Stimulated activated CD8-positive, alpha-beta memory T cell treated with anti-CD3 and anti-CD28 coated beads, Interleukin-7, amount 100 ng/mL, for 1 hour (primary cell): ENCODE data around the gene PITRM1.

Source experiments
- DNase-seq, 2 donors: peaks; one replicate each; pipeline ENCODE4 v3.0.0-alpha.2; 2020; ENCODE audit warnings: low read depth in 2 of 2

The PITRM1 gene

DNA sequence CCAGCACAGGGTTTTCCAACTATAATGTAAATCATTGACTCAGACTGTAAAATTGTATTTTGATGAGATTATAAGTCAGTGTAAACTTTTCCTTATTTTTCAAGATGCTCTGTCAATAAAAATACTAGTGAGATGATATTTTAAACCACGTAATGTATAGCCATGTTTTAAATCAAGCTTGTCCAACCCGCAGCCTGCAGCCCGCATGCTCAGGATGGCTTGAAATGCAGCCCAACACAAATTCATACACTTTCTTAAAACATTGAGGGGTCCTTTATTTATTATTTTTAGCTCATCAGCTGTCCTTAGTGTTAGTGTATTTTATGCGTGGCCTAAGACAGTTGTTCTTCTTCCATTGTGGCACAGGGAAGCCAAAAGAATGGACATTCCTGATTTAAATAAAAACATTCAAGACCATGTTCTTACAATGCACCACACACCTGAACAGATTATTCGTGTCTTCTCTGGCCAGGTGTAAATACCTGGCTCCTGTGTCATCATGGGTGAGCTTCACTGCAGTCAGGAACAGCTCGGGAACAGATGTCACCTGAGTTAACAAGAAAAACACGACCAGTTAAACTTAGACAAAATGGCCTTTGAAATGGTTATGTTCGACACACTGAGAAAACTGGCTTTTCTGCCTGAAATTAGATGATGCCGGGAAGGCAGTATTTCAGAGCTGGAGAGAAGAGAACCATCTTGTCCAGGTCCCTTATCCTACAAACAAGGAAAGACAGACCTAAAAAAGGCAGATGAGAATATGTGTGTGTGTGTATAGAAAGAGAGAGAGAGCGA, 5.9 kb downstream of the PITRM1 start:
- no peak for DNase-seq

DNA sequence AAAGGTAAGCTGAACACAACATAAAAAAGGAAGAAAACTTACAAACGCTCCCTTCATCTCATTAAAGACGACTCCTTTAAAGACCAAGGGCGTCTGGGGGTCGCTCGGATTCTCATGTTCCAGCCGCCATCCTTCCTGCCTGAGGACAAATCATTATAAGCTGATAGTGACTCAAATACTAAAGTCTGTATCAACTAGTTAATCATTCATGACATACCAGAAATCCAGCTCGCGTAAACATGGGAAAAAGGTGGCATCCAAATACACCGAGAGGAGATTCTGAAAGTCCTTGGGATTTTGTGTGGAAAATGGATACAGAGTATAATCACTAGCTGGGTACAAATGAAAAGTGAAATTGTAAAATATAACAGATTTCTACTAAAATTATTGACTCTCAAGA, 7.4 kb downstream of the PITRM1 start:
- no peak for DNase-seq

DNA sequence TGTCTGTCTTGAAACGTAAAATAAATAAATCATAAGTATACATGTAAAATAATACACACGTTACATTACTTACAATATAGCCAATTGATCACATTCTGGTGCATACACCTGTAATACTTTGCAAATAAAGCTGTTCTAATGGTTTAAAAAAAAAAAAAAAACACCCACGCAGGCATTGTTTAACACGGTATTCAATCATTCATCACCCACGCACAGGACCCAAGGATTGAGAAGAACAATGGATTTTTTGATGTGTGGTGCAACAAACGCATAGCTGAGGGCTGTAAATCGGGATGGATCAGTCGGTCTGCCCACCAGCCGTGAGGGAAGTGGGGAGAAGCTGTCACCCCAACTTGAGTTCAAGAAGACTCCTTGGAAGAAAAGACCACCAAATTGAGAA, 8.7 kb downstream of the PITRM1 start:
- DNase-seq, result no peak

DNA sequence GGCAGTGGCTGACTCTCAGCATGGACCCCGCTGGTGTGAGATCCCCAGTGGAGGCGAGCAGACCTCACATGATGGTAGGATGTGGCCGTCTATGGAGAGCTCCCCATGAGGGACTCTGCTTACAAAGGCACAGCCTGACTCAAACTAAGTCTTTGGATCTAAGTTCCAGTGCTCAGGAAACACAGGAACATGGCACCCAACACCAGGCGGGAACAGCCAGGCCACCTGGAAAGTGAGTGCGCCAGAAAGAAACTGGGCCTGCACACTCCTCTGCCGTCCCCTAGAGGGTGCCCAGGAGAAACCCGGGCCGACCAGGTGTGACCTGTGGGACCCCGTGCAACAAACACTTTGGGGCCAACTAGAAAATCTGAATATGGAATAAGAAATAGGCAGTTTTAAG, 10.0 kb downstream of the PITRM1 start:
- DNase-seq, result no peak

DNA sequence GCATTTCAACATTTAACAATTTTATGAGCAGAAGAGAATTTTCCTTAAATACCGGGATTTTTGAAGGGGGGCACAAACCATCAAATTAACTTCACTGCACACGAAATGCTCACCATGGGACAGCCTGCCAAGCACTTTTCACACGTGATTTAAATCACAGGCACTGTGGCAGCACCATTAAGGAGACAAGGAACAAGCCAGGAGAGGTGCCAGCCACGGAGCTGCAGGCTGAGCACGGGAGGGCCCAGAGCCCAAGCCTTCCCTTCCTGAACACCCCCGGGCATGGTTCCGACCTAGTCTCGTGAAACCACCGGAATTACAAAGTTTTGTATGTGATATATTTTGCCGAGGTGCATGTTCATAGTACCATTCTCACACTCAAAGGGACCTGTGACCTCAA, 13.4 kb downstream of the PITRM1 start:
- DNase-seq, result no peak

DNA sequence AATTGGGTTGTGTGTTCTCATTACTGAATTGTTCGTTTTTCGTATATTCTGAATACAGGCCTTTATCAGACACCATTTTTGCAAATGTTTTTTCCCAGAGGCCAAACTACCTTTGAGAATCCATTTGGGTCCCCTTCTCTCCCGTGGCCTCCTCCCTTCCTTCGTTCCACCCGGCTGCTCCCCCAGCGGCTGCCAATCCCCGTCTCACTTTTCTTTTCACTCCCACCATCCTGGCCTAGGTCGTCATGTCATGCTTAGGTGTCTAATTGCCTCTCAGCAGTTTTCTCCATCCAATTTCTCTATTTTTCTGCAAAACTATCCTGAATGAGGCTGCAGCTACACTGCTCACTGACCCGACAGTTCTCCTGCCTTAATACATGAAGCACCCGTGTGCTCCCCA, 17.9 kb downstream of the PITRM1 start:
- DNase-seq, result no peak

DNA sequence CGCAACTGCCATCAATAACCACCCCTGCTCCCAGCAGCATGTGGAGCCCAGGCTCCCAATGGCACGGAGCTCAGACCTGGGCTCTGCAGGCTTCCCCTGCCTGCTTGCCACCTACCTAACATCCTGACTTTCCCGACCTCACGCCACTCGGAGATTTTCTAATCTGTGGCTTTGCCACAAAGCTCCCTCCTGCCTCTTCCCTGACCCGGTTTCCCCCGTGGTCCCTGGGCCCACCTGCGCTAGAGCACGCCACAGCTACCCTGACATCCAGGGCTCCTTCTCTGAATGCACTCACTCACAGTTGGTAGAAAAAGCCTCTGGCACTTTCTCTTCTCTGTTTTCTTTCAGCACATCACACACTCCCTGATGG, 20.0 kb downstream of the PITRM1 start:
- DNase-seq, result no peak

DNA sequence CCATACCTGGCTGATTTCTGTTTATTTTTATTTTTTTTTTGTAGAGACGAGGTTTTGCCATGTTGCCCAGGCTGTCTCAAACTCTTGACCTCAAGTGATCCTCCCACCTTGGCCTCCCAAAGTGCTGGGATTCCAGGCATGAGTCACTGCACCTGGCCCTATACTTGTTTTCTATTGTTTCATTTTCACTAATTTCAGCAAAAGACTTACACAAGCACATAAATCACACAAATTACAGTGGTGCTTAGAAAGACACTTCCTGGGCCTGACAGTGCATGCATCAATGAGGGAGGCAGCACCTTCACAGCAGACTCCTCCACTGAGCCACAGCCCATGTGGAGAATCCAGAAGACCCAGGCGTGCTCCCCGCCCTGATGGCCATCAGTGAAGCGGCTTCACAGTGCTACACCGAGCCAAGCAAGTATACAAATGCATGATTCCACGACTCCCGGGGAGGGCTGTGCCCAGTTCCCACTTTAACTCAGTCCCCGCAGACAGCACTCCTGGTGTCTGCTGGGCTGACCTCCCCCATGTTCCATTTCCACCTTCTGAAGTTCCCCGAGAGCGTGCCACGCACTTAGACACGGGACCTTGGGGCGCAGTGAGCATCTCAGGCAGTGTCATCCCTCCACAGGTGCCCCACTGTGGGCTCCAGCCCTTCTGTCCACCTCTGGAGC, 20.6 kb downstream of the PITRM1 start:
- no peak for DNase-seq

DNA sequence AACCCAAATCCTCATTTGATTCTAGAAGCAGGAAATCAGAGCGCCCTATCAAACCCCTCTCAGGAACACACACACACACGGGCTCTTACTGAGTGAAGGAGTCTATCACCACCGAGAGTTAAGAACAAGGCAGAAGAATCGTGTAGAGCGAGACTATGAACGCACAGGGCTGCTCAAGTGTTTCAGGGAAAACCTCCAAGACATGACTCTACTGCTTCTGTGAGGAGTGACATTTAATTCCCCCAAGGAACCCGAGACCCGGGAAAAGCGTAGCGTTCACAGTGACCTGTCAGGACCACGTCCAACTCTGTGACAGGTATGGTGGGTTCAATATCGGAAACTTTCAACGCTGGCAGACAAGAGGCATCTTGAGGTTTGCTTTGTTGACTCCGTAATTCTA, 21.6 kb downstream of the PITRM1 start:
- DNase-seq, result no peak

DNA sequence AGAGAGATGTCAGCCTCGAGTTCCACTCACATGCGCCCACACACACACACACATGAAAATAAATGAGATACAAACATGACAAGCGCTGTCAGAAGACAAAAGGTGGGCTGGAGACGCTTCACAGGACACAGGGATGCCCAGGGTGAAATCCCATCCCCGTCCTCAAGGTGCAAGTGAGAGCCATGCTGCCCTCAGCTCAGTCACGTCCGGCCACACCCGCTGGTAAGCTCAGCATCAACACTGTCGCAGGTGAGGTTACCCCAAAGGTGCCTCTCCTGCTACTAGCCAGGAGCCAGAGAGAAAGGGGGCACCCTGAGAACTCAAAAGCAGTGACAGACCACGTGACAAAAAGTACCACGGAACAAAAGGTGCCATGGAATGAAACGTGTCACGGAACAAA, 22.2 kb downstream of the PITRM1 start:
- no peak for DNase-seq

DNA sequence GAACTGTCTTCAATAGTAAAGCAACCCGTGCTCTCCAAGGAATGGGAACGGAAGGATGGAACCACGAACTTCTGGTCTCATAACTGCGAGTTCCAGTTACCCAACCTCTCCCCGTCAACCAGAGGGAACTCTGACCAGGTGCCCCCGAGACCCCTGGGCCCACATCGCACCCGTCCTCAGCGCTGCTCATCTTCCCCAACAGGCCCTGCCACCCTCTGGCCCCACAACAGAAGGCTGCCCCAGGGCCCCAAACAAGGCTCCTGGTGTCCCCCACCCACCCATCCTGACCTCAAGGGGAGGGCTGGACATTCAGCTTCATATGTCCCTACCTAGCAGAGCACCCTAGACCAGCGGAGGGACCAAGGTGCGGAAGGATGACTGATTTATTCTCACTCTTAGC, 22.7 kb downstream of the PITRM1 start:
- no peak for DNase-seq

DNA sequence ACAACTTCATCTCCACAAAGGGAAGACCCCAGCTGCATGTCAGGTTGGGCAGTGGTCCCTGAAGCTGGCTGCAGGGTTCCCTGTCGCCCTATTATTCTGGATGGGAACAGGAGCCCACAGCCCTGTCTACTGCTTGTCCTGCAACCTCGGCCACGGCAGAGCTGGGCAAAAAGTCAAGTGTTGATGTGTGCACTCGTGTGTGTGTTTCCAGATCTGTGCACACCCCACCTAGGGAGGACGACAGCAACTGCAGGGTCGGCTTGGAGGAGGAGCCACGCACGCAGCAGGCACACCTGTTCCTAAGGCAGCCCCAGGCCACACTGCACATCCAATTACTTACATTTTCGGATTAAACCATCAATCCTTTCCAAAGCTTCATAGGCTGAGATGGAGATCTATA, 23.6 kb downstream of the PITRM1 start:
- no peak for DNase-seq

DNA sequence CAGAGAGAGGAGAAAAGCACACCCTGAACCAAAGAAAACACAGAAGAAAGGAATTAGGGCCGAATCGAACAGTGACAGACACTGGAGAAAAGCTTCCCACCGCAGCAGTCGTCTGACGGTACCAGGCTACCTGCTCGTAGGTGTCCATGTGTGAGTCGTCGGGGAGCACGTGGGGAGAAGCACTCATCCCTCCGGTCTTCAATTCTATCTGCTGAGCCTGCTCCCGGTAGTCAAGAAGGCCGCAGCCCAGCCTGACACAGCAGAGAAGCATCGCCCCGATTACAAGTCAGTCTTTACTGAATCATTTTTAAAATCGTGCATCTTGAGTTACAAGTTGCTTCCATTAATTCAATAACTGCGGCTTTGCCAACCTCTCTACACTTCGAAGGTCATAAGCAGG, 24.5 kb downstream of the PITRM1 start:
- DNase-seq, result no peak

DNA sequence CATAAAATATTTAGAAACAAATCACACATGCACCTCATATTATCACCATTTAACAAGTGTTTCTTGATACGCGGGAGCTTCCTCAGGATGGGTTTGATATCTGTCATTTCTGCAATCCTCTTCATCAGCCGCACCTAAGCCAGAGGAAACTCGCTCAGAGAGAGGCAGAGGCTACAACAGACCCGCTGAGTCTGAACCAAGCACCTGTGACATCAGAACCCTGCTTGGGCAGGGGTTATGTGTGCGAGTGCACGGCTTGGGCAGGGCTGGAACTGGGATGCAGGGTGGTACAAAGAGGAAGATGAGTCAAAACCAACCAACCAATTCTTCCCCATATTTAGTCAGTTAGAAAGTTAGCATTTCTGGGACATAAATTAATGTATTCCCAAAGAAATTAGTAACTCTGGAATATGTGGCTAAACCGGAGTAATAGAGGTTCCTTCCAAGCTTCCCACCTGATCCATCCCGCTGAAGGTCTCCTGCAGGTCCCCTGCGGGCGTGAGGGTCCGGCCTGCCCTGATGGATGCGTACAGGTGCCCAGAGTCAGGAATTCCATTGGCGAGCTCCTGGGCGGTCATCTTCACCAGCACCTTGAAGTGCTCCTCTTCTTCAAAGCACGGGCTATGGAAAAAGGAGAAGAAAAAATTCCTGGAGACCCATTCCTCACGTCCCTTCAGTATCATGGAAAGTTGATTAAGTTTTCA, 25.3 kb downstream of the PITRM1 start:
- no peak for DNase-seq

DNA sequence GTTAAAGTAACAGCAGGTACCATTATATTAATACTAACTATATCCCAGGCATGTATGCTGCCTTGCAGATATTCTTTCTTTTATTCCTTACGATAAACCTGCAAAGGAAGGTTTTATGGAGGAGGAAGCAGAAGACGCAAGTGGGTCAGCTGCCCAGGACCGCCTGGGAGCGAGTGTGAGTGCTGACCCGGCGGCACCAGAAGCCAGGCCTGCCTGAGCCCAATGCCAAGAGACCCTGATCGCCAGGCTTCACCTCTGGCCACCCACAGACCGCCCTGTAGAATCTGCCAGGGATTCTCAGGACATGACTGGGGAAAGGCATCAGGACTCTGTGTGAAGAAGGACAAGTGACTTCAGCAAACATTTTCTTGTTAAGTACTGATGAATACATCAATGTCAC, 26.3 kb downstream of the PITRM1 start:
- no peak for DNase-seq

DNA sequence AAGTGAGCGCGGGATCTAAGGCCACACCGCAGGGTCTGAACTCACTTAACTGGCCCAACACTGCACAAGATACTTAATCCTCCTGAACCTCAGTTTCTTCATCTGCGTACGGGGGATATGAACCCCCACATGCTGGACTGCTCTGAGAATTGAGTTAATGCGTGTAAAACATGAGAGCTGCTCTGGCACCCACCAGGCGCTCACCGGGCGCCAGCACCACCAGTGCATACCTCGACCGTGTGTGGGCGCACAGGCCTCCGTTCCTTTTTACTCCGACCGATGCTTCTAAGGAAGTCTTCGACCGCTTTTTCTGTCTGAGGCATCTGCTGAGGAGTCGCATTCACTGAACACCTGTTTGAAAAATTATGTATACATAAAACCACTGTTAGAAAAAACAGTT, 27.2 kb downstream of the PITRM1 start:
- DNase-seq, result no peak

DNA sequence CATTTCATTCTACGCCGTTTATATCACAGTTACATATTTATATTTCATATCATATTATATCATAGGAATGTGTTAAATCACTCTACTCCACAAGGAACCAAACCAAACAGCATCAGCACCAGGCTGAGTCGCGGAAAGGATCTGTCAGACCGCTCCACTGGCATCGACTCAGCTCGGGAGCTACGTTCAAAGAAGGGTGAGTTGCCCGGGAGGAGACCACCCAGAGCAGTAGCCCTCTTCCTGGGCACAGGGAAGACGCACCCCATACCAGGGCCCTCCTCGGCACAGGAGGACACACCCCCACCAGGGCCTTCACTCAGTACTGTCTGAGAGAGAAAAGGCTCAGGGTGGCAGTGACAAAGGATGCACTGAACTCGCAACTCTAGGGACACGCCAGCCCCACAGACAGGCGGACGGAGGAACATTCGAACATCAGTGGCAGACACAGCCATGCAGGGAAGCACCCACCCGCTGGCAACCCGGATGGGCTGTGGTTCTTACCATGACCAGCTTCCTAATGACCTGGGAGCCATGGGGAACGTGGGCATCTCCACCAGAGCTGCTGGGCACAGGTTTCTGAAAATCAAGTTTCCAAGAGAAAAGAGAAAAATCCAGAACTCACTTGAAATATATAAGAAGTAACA, 28.7 kb downstream of the PITRM1 start:
- DNase-seq, result no peak

DNA sequence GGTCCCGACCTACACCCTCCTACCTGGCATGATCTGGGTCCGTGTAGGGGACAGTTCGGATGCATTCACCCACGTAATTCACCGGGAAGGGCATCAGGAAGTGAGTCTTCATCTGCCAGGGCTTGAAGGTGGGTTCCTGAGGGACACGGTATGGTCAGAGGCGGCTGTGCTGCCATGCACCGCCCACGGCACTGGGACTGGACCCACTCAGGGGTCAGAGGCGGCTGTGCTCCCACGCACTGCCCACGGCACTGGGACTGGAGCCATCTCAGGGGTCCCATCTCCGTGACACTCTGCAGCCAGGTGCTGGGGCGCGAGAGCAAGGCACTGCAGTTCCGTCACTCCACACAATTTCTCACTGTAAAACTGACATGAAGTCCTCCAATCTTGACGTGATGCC, 29.2 kb downstream of the PITRM1 start:
- no peak for DNase-seq

DNA sequence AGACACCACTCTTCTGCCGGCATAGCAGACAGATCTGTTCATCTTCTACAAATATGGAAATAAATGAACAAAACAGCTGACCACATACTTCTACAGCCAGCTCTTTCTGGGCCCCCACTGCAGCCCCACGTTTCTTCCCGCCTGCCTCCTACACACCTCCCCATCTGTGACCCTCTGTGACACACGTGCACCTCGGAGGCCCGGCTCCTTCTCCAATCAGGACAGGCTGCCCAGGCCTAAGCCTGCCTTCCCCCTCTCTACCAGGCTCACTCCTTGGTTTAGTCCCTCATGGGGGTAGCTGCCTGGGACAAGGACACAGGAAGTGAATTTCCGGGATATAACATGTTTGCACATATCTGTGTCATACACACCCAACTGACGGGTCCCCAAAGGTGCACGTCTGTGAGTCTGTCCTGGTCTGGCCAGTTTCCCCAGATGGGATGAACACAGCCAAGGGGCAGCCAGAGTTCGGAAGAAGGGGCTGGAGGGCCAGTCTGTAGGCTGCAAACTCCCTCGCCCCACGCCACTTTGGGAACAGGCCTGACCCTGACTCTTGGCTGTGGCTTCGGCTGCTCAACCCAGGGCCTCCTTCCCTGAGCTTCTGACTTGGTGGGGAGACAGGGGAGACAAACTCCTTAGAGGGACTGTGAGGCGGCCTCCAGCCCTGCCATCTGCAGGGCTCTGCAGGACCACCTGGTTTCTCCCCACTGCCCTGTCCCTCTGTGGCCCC, 30.3 kb downstream of the PITRM1 start:
- DNase-seq, result no peak

DNA sequence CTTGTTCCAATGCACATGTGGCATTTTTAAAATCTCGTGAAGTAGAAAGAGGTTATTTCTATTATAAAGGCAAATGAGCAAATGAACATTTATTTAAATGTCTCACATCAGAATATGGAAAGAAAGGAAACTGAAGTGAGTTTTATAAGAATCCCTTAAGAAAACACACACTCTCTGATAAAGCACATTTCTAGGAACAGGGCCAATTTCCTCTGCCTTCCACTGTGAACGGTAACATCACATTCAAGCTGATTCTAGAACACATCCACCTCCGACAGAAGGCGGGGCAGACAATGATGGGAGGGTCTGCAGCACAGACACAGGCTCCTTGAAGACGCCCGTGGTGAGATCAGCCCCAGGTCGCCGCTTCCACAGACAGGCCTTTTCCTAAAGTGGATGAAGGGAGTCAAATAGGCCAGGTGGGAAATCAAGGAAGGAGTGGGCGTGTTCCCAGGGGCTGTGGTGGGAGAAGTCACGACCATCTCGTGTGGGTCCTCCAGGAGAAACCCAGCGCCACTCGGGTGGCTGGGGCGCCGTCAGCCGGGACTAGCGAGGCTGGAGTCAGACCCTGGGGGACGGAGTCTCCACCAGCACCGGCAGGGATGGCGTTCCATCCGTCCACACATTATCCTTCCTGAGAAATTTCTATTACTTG, 31.1 kb downstream of the PITRM1 start:
- DNase-seq, result no peak

DNA sequence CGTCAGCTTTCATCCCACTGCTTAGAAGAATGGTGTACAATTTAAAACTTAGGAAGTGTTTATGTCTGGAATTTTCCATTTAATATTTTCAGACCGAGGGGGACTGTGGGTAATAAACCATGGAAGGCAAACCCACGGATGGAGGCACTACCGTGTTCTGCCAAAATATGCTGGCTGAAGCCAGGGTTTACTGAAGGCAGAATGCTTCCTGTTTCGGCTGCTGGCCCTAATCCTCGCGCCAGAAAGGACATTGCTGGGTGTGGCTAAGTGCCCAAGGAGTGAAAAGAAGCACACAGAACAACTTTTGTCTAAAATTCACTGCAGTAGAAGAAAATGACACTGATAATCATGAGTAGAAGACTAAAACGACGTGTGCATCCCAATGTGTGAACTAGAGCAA, 32.3 kb downstream of the PITRM1 start:
- DNase-seq, result no peak
